IMR-90 (cell line): Measurements from ENCODE around the gene CLHC1. TPM values are rescaled to one million over a fixed set of nuclear protein-coding genes. Genes with fewer than 3 reads are reported as not detected.

Experiments used
- ATAC-seq: fragments of 200-7000 bp; cut with Tn5 transposase; 2 replicates; pipeline ENCODE4 v1.9.1; 2020; ENCODE audit warnings: low read depth, mild to moderate bottlenecking, moderate library complexity
- BruUV-seq: library from RNA; stranded (reverse); fragments of 400-500 nt; replicated peaks from 2 replicates; lab custom pipeline; 2021; lab: Mats Ljungman, UMichigan
- CTCF ChIA-PET: fragments of 300-600 bp; formaldehyde crosslinking; extraction: SDS; loops from one replicate; lab custom pipeline; 2021; ENCODE audit warnings: antibody characterized with exemption; lab: Yijun Ruan, JAX
- POLR2A ChIA-PET: fragments of 300-600 bp; sonication (Branson Sonifier 250); formaldehyde crosslinking; loops from one replicate; lab custom pipeline; 2022; ENCODE audit warnings: antibody characterized with exemption; ENCODE audit not compliant: unreplicated experiment; lab: Charles Lee
- DNase-seq: peaks from one replicate; pipeline ENCODE4 v3.0.0; 2013
- H2AFZ ChIP-seq: replicated peaks from 2 replicates; pipeline ENCODE3; 2013; ENCODE audit warnings: low read length, mild to moderate bottlenecking; ENCODE audit not compliant: poor library complexity
- H2AK5ac ChIP-seq: 2 replicates; pipeline ENCODE4 v1.6.1; 2013; ENCODE audit warnings: low read depth, low read length, inconsistent platforms
- H2AK9ac ChIP-seq: replicated peaks from 2 replicates; pipeline ENCODE3; 2013; ENCODE audit warnings: mild to moderate bottlenecking, low read depth, low read length, moderate library complexity; ENCODE audit not compliant: poor library complexity
- H2BK120ac ChIP-seq: 2 replicates; pipeline ENCODE4 v1.6.1; 2013; ENCODE audit warnings: low read depth, low read length, inconsistent platforms
- H2BK15ac ChIP-seq: 3 replicates; pipeline ENCODE4 v1.6.1; 2013; ENCODE audit warnings: low read depth, low read length, inconsistent platforms
- H2BK20ac ChIP-seq: 2 replicates; pipeline ENCODE4 v1.6.1; 2013; ENCODE audit warnings: low read depth, mild to moderate bottlenecking, inconsistent platforms, low read length, moderate library complexity
- H2BK5ac ChIP-seq: 2 replicates; pipeline ENCODE4 v1.6.1; 2013; ENCODE audit warnings: mild to moderate bottlenecking, low read depth, low read length, inconsistent platforms; ENCODE audit not compliant: poor library complexity, severe bottlenecking
- H3K14ac ChIP-seq: replicated peaks from 2 replicates; pipeline ENCODE4 v1.6.1; 2013; ENCODE audit warnings: low read depth, low read length, inconsistent platforms
- H3K18ac ChIP-seq: 2 replicates; pipeline ENCODE4 v1.6.1; 2013; ENCODE audit warnings: low read depth, low read length, control low read depth
- H3K23ac ChIP-seq: 2 replicates; pipeline ENCODE4 v1.6.1; 2013; ENCODE audit warnings: low read depth, low read length, inconsistent platforms
- H3K27ac ChIP-seq: 2 replicates; pipeline ENCODE4 v1.5.1; 2013; ENCODE audit warnings: mild to moderate bottlenecking, control low read depth, low read length; ENCODE audit not compliant: insufficient read depth
- H3K27me3 ChIP-seq: 2 replicates; pipeline ENCODE4 v1.6.1; 2013; ENCODE audit warnings: low read length; ENCODE audit not compliant: control insufficient read depth, insufficient read depth
- H3K36me3 ChIP-seq: 2 replicates; pipeline ENCODE4 v1.6.1; 2013; ENCODE audit warnings: low read length, mixed read lengths; ENCODE audit not compliant: control insufficient read depth, insufficient read depth
- H3K4ac ChIP-seq: 2 replicates; pipeline ENCODE4 v1.6.1; 2013; ENCODE audit warnings: low read depth, low read length, inconsistent platforms
- H3K4me1 ChIP-seq: 2 replicates; pipeline ENCODE4 v1.6.1; 2013; ENCODE audit warnings: low read length, mixed read lengths; ENCODE audit not compliant: control insufficient read depth, insufficient read depth
- H3K4me2 ChIP-seq: 2 replicates; pipeline ENCODE4 v1.6.1; 2013; ENCODE audit warnings: low read depth, mild to moderate bottlenecking, control low read depth, low read length, moderate library complexity
- H3K4me3 ChIP-seq: 2 replicates; pipeline ENCODE4 v1.5.1; 2013; ENCODE audit warnings: low read depth, mild to moderate bottlenecking, control low read depth, low read length, moderate library complexity; ENCODE audit not compliant: insufficient read depth
- H3K56ac ChIP-seq: 2 replicates; pipeline ENCODE4 v1.6.1; 2013; ENCODE audit warnings: low read length, inconsistent platforms; ENCODE audit not compliant: insufficient read depth; ENCODE audit errors: extremely low read depth
- H3K79me1 ChIP-seq, 2 experiments: 2 replicates each; pipeline ENCODE4 v1.6.1; 2013; ENCODE audit warnings: low read length in 2 of 2, inconsistent platforms in 1 of 2, low read depth in 1 of 2
- H3K9ac ChIP-seq: 2 replicates; pipeline ENCODE4 v1.6.1; 2013; ENCODE audit warnings: low read depth, low read length, control low read depth
- H3K9me1 ChIP-seq: 2 replicates; pipeline ENCODE4 v1.6.1; 2013; ENCODE audit warnings: low read length, inconsistent platforms; ENCODE audit not compliant: insufficient read depth
- H3K9me3 ChIP-seq: 2 replicates; pipeline ENCODE4 v1.6.1; 2013; ENCODE audit warnings: low read length; ENCODE audit not compliant: control insufficient read depth, insufficient read depth
- H4K20me1 ChIP-seq: 2 replicates; pipeline ENCODE4 v1.6.1; 2013; ENCODE audit warnings: low read length, inconsistent platforms; ENCODE audit not compliant: insufficient read depth
- H4K5ac ChIP-seq: 2 replicates; pipeline ENCODE4 v1.6.1; 2013; ENCODE audit warnings: mild to moderate bottlenecking, low read depth, low read length, control low read depth
- H4K8ac ChIP-seq, 2 experiments: 2 replicates each; pipeline ENCODE4 v1.6.1; 2013; ENCODE audit warnings: low read depth in 2 of 2, low read length in 2 of 2, control low read depth in 1 of 2, inconsistent platforms in 1 of 2
- H4K91ac ChIP-seq: 2 replicates; pipeline ENCODE4 v1.6.1; 2013; ENCODE audit warnings: low read depth, low read length, inconsistent platforms; ENCODE audit not compliant: insufficient read depth
- BHLHE40 ChIP-seq: fragments of 150-350 bp; IDR thresholded peaks from 2 replicates; pipeline ENCODE4 v1.6.1; 2016; ENCODE audit warnings: mild to moderate bottlenecking, low read depth, low read length
- CEBPB ChIP-seq: IDR thresholded peaks from 2 replicates; pipeline ENCODE4 v1.6.1; 2012; ENCODE audit warnings: low read depth, low read length, improper control_type of control experiment
- CHD1 ChIP-seq: IDR thresholded peaks from 2 replicates; pipeline ENCODE4 v1.6.1; 2012; ENCODE audit warnings: low read depth, low read length, improper control_type of control experiment
- FOS ChIP-seq: fragments of 150-350 bp; IDR thresholded peaks from 2 replicates; pipeline ENCODE4 v1.6.1; 2016; ENCODE audit warnings: low read depth, low read length
- MAFK ChIP-seq: IDR thresholded peaks from 2 replicates; pipeline ENCODE4 v1.6.1; 2012; ENCODE audit warnings: low read depth, low read length, improper control_type of control experiment
- MAZ ChIP-seq: IDR thresholded peaks from 2 replicates; pipeline ENCODE4 v1.6.1; 2012; ENCODE audit warnings: low read depth, mild to moderate bottlenecking, low read length, improper control_type of control experiment, moderate library complexity, borderline replicate concordance
- MXI1 ChIP-seq: IDR thresholded peaks from 2 replicates; pipeline ENCODE4 v1.6.1; 2012; ENCODE audit warnings: low read depth, mild to moderate bottlenecking, low read length, moderate library complexity, borderline replicate concordance
- NFE2L2 ChIP-seq: fragments of 150-350 bp; IDR thresholded peaks from 2 replicates; pipeline ENCODE4 v1.6.1; 2016; ENCODE audit warnings: low read depth, mild to moderate bottlenecking, low read length
- RCOR1 ChIP-seq: IDR thresholded peaks from 2 replicates; pipeline ENCODE4 v1.6.1; 2012; ENCODE audit warnings: mild to moderate bottlenecking, low read length, improper control_type of control experiment; ENCODE audit not compliant: insufficient replicate concordance
- RFX5 ChIP-seq: IDR thresholded peaks from 2 replicates; pipeline ENCODE4 v1.8.0; 2012; ENCODE audit warnings: low read depth, mild to moderate bottlenecking, low read length, moderate library complexity
- SMC3 ChIP-seq: fragments of 150-350 bp; IDR thresholded peaks from 2 replicates; pipeline ENCODE4 v1.6.1; 2016; ENCODE audit warnings: low read depth, mild to moderate bottlenecking, antibody characterized with exemption, low read length, moderate library complexity
- USF2 ChIP-seq: fragments of 150-350 bp; IDR thresholded peaks from 2 replicates; pipeline ENCODE4 v1.6.1; 2017; ENCODE audit warnings: mild to moderate bottlenecking, antibody characterized with exemption, low read length, low read depth
- WGBS, 2 experiments: methylation state at CpG; one replicate each; pipeline versions ENCODE4 v1.1.5 to v1.1.7; 2013; ENCODE audit warnings: missing lambda C conversion rate in 2 of 2; ENCODE audit not compliant: insufficient read length in 1 of 2; ENCODE audit errors: extremely low coverage in 2 of 2; 5-methylcytosine and 5-hydroxymethylcytosine counted together
- dilution Hi-C: fragments of 300-500 bp; cut with HindIII; formaldehyde crosslinking; loops from one replicate; pipeline ENCODE4 v1.14.3; 2018; ENCODE audit warnings: low sequenced_read_pairs; ENCODE audit not compliant: unreplicated experiment
- in situ Hi-C: fragments of 300-500 bp; cut with MboI; formaldehyde crosslinking; loops from 3 replicates; pipeline ENCODE4 v1.14.3; 2019; ENCODE audit warnings: low sequenced_read_pairs, inconsistent platforms, mixed read lengths
- intact Hi-C: fragments of 100-400 bp; cut with micrococcal nuclease; formaldehyde crosslinking; loops from 2 replicates; pipeline ENCODE4 v1.10.0; 2022
- polyA plus RNA-seq, 3 experiments: library from polyadenylated mRNA; depleted of rRNA; stranded (reverse); fragments of >200 nt; gene quantifications; 2 replicates each; pipeline ENCODE4 v1.2.3, GENCODE V29; 2012; ENCODE audit warnings: low replicate concordance in 1 of 3
- total RNA-seq: library from RNA; depleted of rRNA; stranded (reverse); fragments of >200 nt; gene quantifications from 2 replicates; pipeline ENCODE4 v1.2.3, GENCODE V29; 2012
- TF ChIP-seq, protein P1 (sequence below): conservative IDR thresholded peaks from 2 replicates; pipeline ENCODE4 v1.5.1; 2012; ENCODE audit warnings: mild to moderate bottlenecking, low read depth, low read length, improper control_type of control experiment

CLHC1 gene
- total and polyA plus RNA-seq, 2 of the 4 experiments (the other 2 are of a cell fraction), result 2.3 to 5.3 TPM

- Histone ChIP-seq H3K4me3 (no peak overlapping the region), H2AFZ (peak overlapping the region; percentile 36), H4K5ac (peak overlapping the region; percentile 6; the same call in 1 of the 2 replicates), H2BK5ac (peak overlapping the region; percentile 75), H3K56ac (peak overlapping the region; percentile 64; the same call in 1 of the 2 replicates), H3K14ac (peak overlapping the region; percentile 69), H3K27me3 (no peaks in the 10 kb centered on the region), H3K9ac (peak overlapping the region; percentile 7), H2BK120ac (peak overlapping the region; percentile 87), H3K27ac (peak overlapping the region; percentile 59), H3K79me1 (peaks cover 19 to 64% of the 10 kb centered on the region in 2 experiments), H3K23ac (peak overlapping the region; percentile 71), H3K18ac (peak overlapping the region; percentile 61; the same call in 1 of the 2 replicates), H3K4me1 (peaks cover 24% of the 10 kb centered on the region), H4K20me1 (no peaks in the 10 kb centered on the region), H3K4me2 (peak overlapping the region; percentile 29), H4K8ac (peak overlapping the region; percentile 3 to 63; a peak in 3 of 4 replicates), H2AK9ac (peak overlapping the region; percentile 81), H4K91ac (peak overlapping the region; percentile 61), H2BK15ac (peak overlapping the region; percentile 67; the same call in 2 of the 3 replicates), H3K36me3 (no peaks in the 10 kb centered on the region), H2AK5ac (peak overlapping the region; percentile 65), H2BK20ac (peak overlapping the region; percentile 72), H3K4ac (peak overlapping the region; percentile 81), H3K9me1 (peaks cover 19% of the 10 kb centered on the region), H3K9me3 (no peaks in the 10 kb centered on the region)
- WGBS, 2 experiments, result 0% methylated on average over 1 of the region's 6 CpGs; no CpG with 5 or more reads in 1 of the 2 experiments
- CTCF ChIA-PET, result interaction anchor here (0.5 to 3.1 kb wide), 23 partner anchors 10 to 269 kb away, joined by 3 to 26 read pairs (median 4); partner anchors contain the start of gene RTN4
- ATAC-seq (peak; percentile 69), DNase-seq (peak; percentile 85)
- intact Hi-C loops (loop anchor here (1.0 to 5.0 kb wide), 5 partner anchors 54 to 446 kb away; partner anchors contain the start of gene EML6), in situ Hi-C loops (loop anchor here (5.0 kb wide), 2 partner anchors 121 to 261 kb away; no protein-coding TSS in a partner anchor), dilution Hi-C loops (loop anchor here (25.0 kb wide), 1 partner anchor 156 kb away; no protein-coding TSS in a partner anchor)
- no TSS peak for BruUV-seq
- POLR2A ChIA-PET, result interaction anchor here (0.6 to 2.0 kb wide), 4 partner anchors 12 to 130 kb away, joined by 3 to 7 read pairs (median 4); partner anchors contain the start of gene RTN4
- TF ChIP-seq SMC3 (peak; percentile 92), NFE2L2 (no peak), CHD1 (no peak; the same call in 1 of the 2 replicates), MAFK (no peak), RFX5 (no peak), RCOR1 (no peak), FOS (no peak), BHLHE40 (no peak), MXI1 (peak; percentile 61; the same call in 1 of the 2 replicates), USF2 (no peak), MAZ (no peak), CEBPB (no peak)
- TF ChIP-seq, protein P1, sequence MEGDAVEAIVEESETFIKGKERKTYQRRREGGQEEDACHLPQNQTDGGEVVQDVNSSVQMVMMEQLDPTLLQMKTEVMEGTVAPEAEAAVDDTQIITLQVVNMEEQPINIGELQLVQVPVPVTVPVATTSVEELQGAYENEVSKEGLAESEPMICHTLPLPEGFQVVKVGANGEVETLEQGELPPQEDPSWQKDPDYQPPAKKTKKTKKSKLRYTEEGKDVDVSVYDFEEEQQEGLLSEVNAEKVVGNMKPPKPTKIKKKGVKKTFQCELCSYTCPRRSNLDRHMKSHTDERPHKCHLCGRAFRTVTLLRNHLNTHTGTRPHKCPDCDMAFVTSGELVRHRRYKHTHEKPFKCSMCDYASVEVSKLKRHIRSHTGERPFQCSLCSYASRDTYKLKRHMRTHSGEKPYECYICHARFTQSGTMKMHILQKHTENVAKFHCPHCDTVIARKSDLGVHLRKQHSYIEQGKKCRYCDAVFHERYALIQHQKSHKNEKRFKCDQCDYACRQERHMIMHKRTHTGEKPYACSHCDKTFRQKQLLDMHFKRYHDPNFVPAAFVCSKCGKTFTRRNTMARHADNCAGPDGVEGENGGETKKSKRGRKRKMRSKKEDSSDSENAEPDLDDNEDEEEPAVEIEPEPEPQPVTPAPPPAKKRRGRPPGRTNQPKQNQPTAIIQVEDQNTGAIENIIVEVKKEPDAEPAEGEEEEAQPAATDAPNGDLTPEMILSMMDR, result peak; percentile 86
Observed at GRCh38 chr2:55168221-55169154, 63.6 kb downstream of the CLHC1 start.
